Measurements from ENCODE around the gene TPST1.
"Not testable (repeated sequence)": the region's sequence is repeated elsewhere in the genome, so short reads cannot be mapped to it uniquely, and the experiment has no call there.

GRCh38 chr7:66401932-66402331, 196.8 kb downstream of the TPST1 start:
- not testable (repeated sequence) for TF ChIP-seq CTCF (conservative IDR thresholded peaks at IDR 0.05; ENCODE audit: low read length); EZH2phosphoT487 (IDR thresholded peaks at IDR 0.05; ENCODE audit: borderline replicate concordance)
